ENCODE measurements around the gene NTN1.

The NTN1 gene

GRCh38 chr17:9286434-9286833 lies 265.1 kb downstream of the NTN1 start:
- DNase-seq: no peak

DNA sequence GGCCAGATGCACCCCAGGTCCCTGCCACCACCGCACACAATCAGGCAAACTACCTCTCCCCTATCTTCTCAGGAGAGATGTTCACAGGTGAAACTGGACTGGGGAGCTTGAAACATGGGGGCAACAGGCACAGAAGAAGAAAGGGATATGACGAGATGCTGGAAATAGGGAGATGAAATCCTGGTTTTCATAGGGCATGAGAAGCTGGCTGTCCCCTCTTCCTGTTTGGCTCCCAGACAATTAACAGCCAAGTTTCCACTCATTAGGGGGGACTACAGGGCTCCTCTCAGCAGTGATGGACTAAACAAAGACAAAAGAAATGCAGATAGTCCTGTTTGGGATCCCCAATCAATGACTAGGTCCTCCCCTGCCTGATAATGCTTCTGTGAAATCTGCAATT lies 266.0 kb downstream of the NTN1 start:
- DNase-seq: no peak

GRCh38 chr17:9290226-9290613 lies 268.9 kb downstream of the NTN1 start:
- no peak for DNase-seq

DNA sequence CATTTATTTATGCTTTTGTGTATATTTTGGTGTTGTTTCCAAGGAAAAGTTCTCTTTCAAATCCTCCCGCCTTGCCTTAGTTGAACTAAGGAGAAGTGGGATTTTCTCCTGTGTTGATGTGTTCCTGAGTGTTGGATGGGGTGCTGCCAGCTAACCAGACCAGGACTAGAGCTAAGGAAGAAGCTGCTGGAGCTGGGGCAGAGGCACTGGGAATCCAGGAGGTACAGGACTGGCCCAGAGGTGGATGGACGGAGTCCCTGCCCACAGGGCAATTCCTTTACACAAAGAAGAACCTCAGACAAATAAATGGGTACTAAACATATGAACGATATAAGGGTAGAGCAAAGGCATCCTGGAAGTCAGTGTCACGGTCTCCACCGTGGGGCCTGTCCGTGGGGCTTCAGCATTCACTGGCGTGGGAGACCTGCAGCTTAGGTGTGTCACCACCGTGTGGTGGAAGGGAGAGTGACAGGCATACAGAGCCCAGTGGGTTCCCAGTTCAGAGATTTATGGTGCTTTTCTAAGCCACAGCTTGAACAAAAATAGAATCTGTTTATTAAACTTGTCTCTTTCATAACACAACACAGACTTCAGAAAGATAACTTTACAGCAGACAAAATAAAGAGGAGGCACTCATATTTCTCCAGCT lies 270.7 kb downstream of the NTN1 start:
- DNase-seq: no peak

DNA sequence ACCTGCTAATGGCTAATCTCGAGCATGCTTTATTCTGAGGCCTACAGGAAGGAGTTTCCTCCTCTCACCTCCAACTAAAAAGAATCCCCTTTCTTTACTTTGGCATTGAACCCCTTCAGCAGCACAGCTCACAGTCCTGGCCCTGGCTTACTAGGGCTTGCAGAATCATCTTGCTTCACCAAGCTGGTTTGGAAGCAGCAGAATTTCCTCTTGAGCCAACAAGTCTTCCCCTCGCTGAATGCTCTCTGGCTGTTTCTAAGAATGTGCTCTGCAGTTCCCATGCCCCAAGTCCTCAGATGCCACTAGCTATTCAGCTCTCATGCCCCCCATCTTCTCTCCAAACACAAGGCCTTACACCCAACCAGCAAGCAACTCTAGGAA lies 271.2 kb downstream of the NTN1 start:
- DNase-seq: no peak
